HG03575 (cell line): ENCODE data around the gene PRPH2.

Experiments used
- ATAC-seq: cut with Tn5 transposase; IDR thresholded peaks from one replicate; pipeline ENCODE4 v1.9.1; 2021; ENCODE audit not compliant: unreplicated experiment, insufficient number of reproducible peaks, low FRiP score; ENCODE audit errors: extremely low read depth

The PRPH2 gene

GRCh38 chr6:42722497-42722896 is at the start of gene PRPH2:
PRPH2 (minus strand) TSS chr6:42722597; CDS start chr6:42722334, 263 bp downstream.
- ATAC-seq, result no peak

- no peak for ATAC-seq
Observed at GRCh38 chr6:42771741-42772100, 49.3 kb upstream of the PRPH2 start.

- no peak for ATAC-seq
Observed at GRCh38 chr6:42769836-42770235, 47.4 kb upstream of the PRPH2 start.

GRCh38 chr6:42769051-42769450 is 46.7 kb upstream of the PRPH2 start:
- ATAC-seq, result no peak

- ATAC-seq, result no peak
Observed at GRCh38 chr6:42766163-42766670, 43.8 kb upstream of the PRPH2 start.

- ATAC-seq, result no peak
Observed at GRCh38 chr6:42764911-42765648, 42.7 kb upstream of the PRPH2 start.

- no peak for ATAC-seq
Observed at GRCh38 chr6:42762950-42763349, 40.6 kb upstream of the PRPH2 start.

- no peak for ATAC-seq
Observed at GRCh38 chr6:42762426-42762859, 40.0 kb upstream of the PRPH2 start.

- ATAC-seq, result no peak
Observed at GRCh38 chr6:42761287-42762067, 39.1 kb upstream of the PRPH2 start.

GRCh38 chr6:42758756-42759430 is 36.5 kb upstream of the PRPH2 start:
- ATAC-seq, result no peak

GRCh38 chr6:42756722-42757121 is 34.3 kb upstream of the PRPH2 start:
- ATAC-seq, result no peak

GRCh38 chr6:42754759-42755158 is 32.4 kb upstream of the PRPH2 start:
- no peak for ATAC-seq

GRCh38 chr6:42751055-42751454 is 28.7 kb upstream of the PRPH2 start:
- no peak for ATAC-seq

GRCh38 chr6:42748203-42748898 is 26.0 kb upstream of the PRPH2 start:
- ATAC-seq, result no peak

GRCh38 chr6:42746463-42747391 is 24.3 kb upstream of the PRPH2 start:
- ATAC-seq, result no peak

GRCh38 chr6:42745640-42746462 is 23.5 kb upstream of the PRPH2 start, which contains the start of gene TBCC:
TBCC (minus strand) TSS chr6:42746103; CDS start chr6:42746073, 30 bp downstream.
- ATAC-seq, result no peak

- ATAC-seq, result no peak
Observed at GRCh38 chr6:42745083-42745639, 22.8 kb upstream of the PRPH2 start.
